B cell (primary cell): ENCODE results near the gene AQP12B.

Experiments used
- CTCF ChIP-seq: fragments of 200-600 bp; IDR thresholded peaks from one replicate; pipeline ENCODE4 v1.8.0; 2022; ENCODE audit warnings: antibody characterized with exemption, mild to moderate bottlenecking
- EZH2 ChIP-seq: IDR thresholded peaks from 2 replicates; pipeline ENCODE4 v1.6.1; 2012; ENCODE audit warnings: borderline replicate concordance, low read depth, mild to moderate bottlenecking, moderate library complexity, low read length; ENCODE audit not compliant: insufficient read depth, poor library complexity, severe bottlenecking

DNA sequence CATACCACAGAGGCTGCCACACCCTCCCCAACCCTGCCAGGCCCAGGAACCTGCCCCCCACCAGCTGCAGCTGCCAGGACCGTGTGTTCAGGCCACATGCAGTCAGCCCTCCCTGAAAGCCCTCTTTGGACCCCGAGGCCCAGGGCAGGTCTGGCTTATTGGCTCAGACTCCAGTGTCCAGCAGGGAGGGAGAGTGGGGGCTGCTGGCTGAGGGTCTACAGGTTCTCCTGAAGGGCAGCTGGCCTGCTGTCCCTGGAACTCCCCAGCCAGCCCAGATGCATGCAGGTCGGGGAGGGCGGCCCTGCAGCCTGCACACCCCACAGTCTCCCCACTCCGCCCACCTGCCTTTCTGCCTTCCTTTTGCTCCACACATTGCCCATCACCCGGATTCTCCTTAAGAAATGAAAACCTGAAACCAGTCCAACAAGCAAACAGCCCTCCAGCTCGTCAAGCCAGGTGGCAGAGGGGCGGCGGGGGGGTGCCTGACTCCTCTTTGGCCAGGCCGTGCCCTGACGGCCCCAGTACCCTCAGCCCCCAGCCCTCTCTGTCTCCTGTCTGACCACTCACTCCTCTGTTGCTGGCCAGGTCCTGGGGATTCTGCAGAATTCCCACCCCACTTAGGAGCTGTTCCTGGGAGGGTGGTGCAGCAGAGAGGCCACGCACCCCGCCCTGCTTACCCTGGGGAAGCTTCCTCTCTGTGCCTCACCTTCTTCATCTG lies 39.4 kb downstream of the AQP12B start:
- TF ChIP-seq CTCF (no peak), EZH2 (no peak)
